MCF 10A (cell line): ENCODE measurements around the gene PSPH. TPM values are rescaled to one million over a fixed set of nuclear protein-coding genes. Genes with fewer than 3 reads are reported as not detected.

Experiments used
- BruUV-seq: library from RNA; stranded (reverse); fragments of 400-500 nt; replicated peaks from 2 replicates; lab custom pipeline; 2021; lab: Mats Ljungman, UMichigan
- CTCF ChIA-PET: fragments of 300-600 bp; sonication (Branson Sonifier 250); formaldehyde crosslinking; extraction: SDS; loops from one replicate; lab custom pipeline; 2021; ENCODE audit warnings: antibody characterized with exemption, inconsistent platforms; lab: Yijun Ruan, JAX
- POLR2A ChIA-PET: fragments of 300-600, 350-650 bp; sonication (Branson Sonifier 250); formaldehyde crosslinking; extraction: SDS; loops from one replicate; lab custom pipeline; 2020; ENCODE audit warnings: antibody characterized with exemption, inconsistent platforms; lab: Yijun Ruan, JAX
- DNase-seq: peaks from one replicate; pipeline ENCODE4 v3.0.0-alpha.2; 2018; ENCODE audit not compliant: unreplicated experiment
- H3K27ac Mint-ChIP-seq: one replicate; pipeline ENCODE4 v1.8.0; 2022; ENCODE audit warnings: mild to moderate bottlenecking, low read depth, mixed read lengths; ENCODE audit not compliant: unreplicated experiment
- H3K27me3 Mint-ChIP-seq: one replicate; pipeline ENCODE4 v1.8.0; 2022; ENCODE audit warnings: mixed read lengths; ENCODE audit not compliant: insufficient read depth, unreplicated experiment
- H3K36me3 Mint-ChIP-seq: one replicate; pipeline ENCODE4 v1.8.0; 2022; ENCODE audit warnings: mild to moderate bottlenecking, moderate library complexity, mixed read lengths; ENCODE audit not compliant: insufficient read depth, unreplicated experiment
- H3K4me1 Mint-ChIP-seq: one replicate; pipeline ENCODE4 v1.8.0; 2022; ENCODE audit warnings: mixed read lengths; ENCODE audit not compliant: insufficient read depth, unreplicated experiment
- H3K4me3 Mint-ChIP-seq: one replicate; pipeline ENCODE4 v1.8.0; 2022; ENCODE audit warnings: mild to moderate bottlenecking, moderate library complexity, mixed read lengths; ENCODE audit not compliant: unreplicated experiment
- H3K9me3 Mint-ChIP-seq: one replicate; pipeline ENCODE4 v1.8.0; 2022; ENCODE audit warnings: mixed read lengths; ENCODE audit not compliant: unreplicated experiment
- CTCF ChIP-seq: fragments of 200-600 bp; IDR thresholded peaks from one replicate; pipeline ENCODE4 v1.8.0; 2022; ENCODE audit warnings: antibody characterized with exemption, mild to moderate bottlenecking; ENCODE audit not compliant: unreplicated experiment
- intact Hi-C: fragments of 100-400 bp; cut with micrococcal nuclease; formaldehyde crosslinking; loops from 2 replicates; pipeline ENCODE4 v1.14.1; 2022
- total RNA-seq: library from RNA; stranded (reverse); gene quantifications from 2 replicates; pipeline ENCODE4 v1.2.3, GENCODE V29; 2022

PSPH gene
- total RNA-seq, 1 experiment from 2014 or later: 56.6 TPM

GRCh38 chr7:55966851-55967250 lies 84.4 kb downstream of the PSPH start:
- intact Hi-C loops: no loop called here

GRCh38 chr7:55965805-55966421 lies 85.3 kb downstream of the PSPH start:
- Mint-ChIP-seq H3K4me3 (peak overlapping the region; percentile 70), H3K27me3 (no peaks in the 10 kb centered on the region), H3K36me3 (peaks cover 22% of the 10 kb centered on the region), H3K9me3 (no peaks in the 10 kb centered on the region), H3K4me1 (peaks cover 31% of the 10 kb centered on the region), H3K27ac (peak overlapping the region; percentile 78)
- intact Hi-C loops: loop anchor here (2.0 kb wide), 1 partner anchor 325 kb away; no protein-coding TSS in a partner anchor
- ChIA-PET POLR2A (interaction anchor here (0.9 to 4.2 kb wide), 11 partner anchors 11 to 327 kb away, joined by 3 to 40 read pairs (median 7); partner anchors contain the start of genes CCT6A, PSPH and SUMF2), CTCF (interaction anchor here (0.6 to 2.5 kb wide), 8 partner anchors 10 to 369 kb away, joined by 3 to 22 read pairs (median 5); partner anchors contain the start of gene PSPH)
- peak; percentile 61 for DNase-seq
- TF ChIP-seq CTCF: no peak
- BruUV-seq: no TSS peak

More at GRCh38 chr7:55966851-55967250, 84.4 kb downstream of the PSPH start:
- no TSS peak for BruUV-seq
- H3K27me3 Mint-ChIP-seq: no peaks in the 10 kb centered on the region
- DNase-seq: peak; percentile 6
- H3K4me3 Mint-ChIP-seq: no peak overlapping the region
- no peak for TF ChIP-seq CTCF
- H3K9me3 Mint-ChIP-seq: no peaks in the 10 kb centered on the region
- ChIA-PET POLR2A (interaction anchor here (1.9 to 4.2 kb wide), 6 partner anchors 10 to 98 kb away, joined by 7 to 40 read pairs (median 27); partner anchors contain the start of genes CCT6A, PSPH and SUMF2), CTCF (interaction anchor here (0.5 to 2.2 kb wide), 5 partner anchors 12 to 325 kb away, joined by 3 to 12 read pairs (median 4); no protein-coding TSS in a partner anchor)
- H3K36me3 Mint-ChIP-seq: peaks cover 22% of the 10 kb centered on the region
- no peak overlapping the region for H3K27ac Mint-ChIP-seq
- peaks cover 31% of the 10 kb centered on the region for H3K4me1 Mint-ChIP-seq

GRCh38 chr7:55965100-55965470 lies 86.2 kb downstream of the PSPH start:
- Mint-ChIP-seq H3K27ac (peak overlapping the region; percentile 78), H3K4me3 (peak overlapping the region; percentile 70), H3K9me3 (no peaks in the 10 kb centered on the region), H3K4me1 (peaks cover 25% of the 10 kb centered on the region), H3K27me3 (no peaks in the 10 kb centered on the region), H3K36me3 (peaks cover 15% of the 10 kb centered on the region)
- POLR2A ChIA-PET: interaction anchor here (0.6 to 4.2 kb wide), 17 partner anchors 10 to 1116 kb away, joined by 3 to 40 read pairs (median 5); partner anchors contain the start of genes CCT6A, CHCHD2 and PSPH
- no peak for TF ChIP-seq CTCF
- intact Hi-C loops: loop anchor here (2.0 kb wide), 1 partner anchor 324 kb away; no protein-coding TSS in a partner anchor
- BruUV-seq: no TSS peak
- no peak for DNase-seq
- CTCF ChIA-PET: interaction anchor here (0.5 to 2.5 kb wide), 17 partner anchors 9 to 421 kb away, joined by 3 to 22 read pairs (median 3); partner anchors contain the start of genes PSPH and SUMF2
